ENCODE results near the gene CDKAL1.
"Not testable (repeated sequence)": the region's sequence is repeated elsewhere in the genome, so short reads cannot be mapped to it uniquely, and the experiment has no call there.

Gene CDKAL1

DNA sequence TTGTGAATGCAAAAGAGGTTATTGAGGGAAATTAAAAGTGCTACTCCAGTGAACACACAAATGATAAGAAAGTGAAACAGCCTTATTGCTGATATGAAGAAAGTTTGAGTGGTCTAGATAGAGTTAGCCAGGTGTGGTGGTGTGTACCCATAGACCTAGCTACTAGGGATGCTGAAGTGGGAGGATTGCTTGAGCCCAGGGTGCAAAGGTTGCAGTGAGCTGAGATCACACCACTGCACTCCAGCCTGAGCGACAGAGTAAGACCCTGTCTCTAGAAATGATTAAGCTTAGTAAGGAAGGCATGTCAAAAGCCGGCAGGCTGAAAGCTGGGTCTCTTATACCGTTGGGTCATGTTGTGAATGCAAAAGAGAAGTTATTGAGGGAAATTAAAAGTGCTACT is 389.8 kb downstream of the CDKAL1 start:
- DNase-seq (ENCODE audit: low spot score), result not testable (repeated sequence)

DNA sequence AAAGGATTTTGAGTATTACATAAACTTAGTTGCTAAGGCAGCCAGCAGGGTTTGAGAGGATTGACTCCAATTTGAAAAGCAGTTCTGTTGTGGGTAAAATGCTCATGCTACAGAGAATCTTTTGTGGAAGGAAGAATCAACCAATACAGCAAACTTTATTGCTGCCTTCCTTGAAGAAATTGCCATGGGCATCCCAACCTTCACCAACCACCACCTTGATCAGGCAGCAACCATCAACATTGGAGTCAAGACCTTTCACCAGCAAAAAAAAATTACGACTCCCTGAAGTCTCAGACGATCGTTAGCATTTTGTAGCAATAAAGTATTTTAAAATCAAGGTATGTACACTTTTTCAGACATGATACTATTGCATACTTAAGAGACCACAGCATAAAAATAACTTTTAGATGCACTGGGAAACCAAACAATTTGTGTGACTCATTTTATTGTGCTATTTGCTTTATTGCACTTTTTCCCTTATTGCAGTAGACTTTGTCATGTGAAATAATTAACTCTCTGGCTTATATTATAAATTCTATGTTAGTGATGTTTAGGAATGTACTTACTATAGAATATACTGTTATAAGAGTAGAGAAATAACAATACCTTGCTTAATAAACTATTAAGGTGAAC is 390.8 kb downstream of the CDKAL1 start:
- no peak for DNase-seq (ENCODE audit: low spot score)

DNA sequence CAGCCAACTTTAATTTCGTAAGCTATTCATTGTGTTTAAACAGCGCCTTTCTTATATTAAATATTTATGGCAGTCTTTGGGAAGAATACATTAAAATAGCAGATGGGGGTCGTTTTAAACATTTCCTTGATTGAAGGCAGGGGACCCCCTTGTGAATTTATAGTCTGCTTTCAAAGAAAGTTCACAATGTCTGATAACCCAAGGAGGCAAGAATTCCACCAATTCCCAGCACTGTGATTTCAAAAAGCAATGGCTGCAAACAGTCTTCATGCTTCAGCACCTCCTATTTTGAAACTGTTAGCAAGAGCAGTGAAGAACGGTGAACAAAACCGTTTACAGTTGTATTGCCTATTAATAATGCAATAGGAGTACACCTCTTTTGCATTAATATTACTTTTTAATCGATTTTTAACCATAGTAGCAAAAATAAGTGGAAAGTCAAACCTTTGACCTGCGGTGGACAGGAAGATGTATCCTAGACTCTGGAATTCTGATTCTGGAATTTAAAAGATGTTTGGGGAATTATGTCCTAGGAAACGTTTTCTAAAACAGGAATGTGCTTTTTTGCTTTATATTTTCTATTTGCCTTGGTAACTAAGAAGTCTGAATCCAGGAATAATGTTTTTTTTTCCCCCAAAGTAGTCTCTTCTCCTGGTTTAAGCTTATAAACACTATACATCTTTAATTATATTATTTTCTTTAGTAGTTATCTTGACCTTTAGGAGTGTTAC is 393.0 kb downstream of the CDKAL1 start:
- no peak for DNase-seq (ENCODE audit: low spot score)

DNA sequence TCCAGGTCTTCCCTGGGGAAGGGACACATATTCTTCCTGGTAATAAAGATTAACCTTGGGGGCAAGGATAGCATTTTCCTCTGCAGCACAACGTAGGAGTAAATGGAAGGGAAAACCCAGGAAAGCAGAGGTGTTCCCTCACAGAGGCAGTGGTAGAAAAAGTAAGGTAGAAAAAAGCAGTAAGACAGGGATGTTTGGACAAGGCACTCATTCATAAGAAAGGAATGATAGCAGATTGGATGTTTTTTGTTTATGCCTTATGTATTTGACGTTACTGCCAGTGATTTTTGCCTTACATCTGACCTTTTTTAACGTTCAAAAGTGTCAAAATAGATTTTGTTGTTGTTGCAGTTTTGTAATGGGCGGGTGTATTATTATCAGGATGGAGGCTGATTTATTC is 395.0 kb downstream of the CDKAL1 start:
- no peak for DNase-seq (ENCODE audit: low spot score)

DNA sequence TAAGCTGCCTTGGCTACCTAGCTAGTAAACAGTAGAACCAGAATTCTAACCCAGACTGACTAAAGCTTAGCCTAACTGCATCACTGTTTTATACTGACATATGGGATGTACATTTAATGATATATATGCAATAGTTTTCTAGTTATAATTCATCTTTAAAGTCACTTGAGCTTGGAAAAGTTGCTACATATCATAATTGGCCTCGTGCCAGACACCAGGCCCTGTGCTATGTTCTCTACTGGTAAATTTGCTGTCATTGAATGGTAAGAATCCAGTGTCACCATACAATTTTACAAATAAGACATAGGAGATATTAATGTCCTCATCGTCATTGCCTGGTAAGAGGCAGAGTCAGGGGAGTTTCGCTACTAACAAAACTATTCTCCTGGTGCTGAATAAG is 396.8 kb downstream of the CDKAL1 start:
- no peak for DNase-seq (ENCODE audit: low spot score)

DNA sequence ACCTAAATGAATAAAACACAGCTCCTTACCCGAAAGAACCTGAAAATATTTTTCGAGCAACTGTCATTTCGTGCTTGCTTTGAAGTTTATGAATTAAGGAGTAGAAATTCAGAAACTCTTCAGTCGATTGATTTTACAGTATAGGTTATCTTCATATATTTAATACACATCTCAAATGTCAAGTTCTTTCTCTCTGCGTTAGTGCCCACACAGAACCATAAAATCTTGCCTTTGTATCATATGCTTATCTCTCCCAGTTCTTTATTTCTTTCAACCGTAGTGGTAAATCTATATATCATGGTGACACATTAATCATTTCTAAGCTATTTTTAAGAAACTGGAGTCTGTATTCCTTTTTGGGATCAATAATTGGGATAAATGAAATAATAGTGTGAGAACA is 397.5 kb downstream of the CDKAL1 start:
- no peak for DNase-seq (ENCODE audit: low spot score)

DNA sequence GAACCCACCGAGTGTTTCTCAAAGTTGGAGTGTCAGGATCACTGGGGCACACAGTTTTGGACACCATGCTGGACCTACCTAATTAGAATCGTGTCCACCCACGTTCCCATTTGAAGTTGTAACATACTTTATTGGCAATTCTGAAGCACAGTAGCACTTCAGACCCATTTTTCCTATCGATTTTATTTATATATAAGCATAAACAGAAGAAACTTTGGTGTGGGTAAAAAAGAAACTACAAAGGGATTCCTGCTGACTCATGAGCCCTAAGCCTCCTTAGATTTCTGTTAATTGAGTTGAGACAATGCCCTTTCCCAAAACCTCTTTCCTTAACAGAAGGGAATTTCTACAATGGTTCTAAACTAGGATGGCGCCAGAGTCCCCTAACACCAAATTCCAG is 398.0 kb downstream of the CDKAL1 start:
- no peak for DNase-seq (ENCODE audit: low spot score)

DNA sequence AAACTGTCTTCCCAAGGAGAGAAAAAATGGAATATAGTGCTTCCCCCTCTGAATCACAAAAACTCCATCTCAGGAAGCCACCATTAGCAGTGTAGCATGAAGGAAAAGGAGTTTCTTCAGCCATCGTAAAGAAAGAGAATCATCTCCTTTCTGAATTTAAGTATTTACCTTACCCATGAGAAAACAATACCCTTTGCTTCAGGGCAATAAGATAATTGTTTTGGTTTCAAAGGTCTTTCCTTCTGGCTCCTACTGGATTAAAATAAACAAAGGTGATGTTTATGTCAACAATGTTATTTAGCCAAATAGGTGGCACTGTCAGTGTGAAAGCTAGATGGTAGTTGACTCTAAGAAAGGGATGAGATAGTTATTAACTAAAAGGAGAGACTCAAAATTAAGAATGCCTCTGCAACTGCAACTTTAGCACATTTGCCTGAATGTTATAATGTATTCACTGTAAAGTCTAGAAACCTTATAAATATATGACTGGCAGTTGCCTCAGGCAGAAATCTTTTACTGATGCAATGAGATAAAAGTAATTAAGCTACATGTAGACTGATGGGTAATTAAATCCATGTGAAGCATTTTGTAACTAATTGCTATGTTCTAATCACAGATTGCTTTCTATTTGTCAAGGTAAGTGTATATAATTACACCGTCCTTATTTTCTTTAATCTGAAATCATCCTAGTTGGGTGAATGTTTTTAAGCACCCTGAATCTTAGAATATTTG is 399.0 kb downstream of the CDKAL1 start:
- DNase-seq (ENCODE audit: low spot score), result no peak

DNA sequence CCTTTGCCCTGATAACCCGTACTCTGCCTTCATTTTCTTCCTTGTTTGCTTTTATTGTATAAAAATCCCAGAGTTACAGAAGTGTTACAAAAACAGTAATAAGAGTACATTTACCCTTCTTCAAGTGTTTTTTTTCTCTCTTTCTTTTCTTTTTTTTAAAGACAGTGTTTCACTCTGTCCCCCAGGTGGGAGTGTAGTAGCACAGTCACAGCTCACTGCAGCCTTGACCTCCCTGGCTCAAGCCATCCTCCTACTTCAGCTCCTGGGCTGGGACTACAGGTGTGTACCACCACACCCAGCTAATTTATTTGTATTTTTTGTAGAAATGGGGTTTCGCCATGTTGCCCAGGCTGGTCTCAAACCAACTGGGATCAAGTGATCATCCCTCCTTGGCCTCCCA is 402.7 kb downstream of the CDKAL1 start:
- DNase-seq (ENCODE audit: low spot score), result no peak

DNA sequence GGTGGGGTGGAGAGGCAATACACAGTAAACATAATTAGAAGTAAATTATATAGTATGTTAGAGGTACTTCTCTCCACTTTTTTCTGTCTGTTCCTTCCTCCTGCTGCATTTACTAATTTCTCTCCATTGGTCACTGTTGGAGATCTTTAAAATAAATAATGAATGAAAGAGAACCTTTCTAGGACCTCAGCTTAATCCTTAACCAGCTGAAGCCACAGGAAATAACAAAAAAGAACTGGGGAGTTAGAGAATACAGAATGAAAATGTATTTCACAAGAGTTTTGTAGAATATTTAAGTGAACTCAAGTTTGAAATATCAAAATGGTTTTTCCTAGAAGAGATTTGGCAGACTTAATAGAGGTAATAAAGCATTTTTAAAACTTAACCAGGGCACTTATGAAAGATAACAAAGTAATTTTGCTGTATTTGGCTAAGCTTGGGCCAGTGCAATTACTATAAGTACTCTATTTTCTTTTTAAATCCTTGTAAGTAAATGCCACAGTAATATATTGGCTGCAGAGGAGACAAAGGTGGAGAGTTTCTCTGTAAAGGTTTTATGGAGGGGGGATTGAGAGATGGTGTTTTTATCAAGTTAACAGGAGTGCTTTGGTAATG is 405.0 kb downstream of the CDKAL1 start:
- no peak for DNase-seq (ENCODE audit: low spot score)

DNA sequence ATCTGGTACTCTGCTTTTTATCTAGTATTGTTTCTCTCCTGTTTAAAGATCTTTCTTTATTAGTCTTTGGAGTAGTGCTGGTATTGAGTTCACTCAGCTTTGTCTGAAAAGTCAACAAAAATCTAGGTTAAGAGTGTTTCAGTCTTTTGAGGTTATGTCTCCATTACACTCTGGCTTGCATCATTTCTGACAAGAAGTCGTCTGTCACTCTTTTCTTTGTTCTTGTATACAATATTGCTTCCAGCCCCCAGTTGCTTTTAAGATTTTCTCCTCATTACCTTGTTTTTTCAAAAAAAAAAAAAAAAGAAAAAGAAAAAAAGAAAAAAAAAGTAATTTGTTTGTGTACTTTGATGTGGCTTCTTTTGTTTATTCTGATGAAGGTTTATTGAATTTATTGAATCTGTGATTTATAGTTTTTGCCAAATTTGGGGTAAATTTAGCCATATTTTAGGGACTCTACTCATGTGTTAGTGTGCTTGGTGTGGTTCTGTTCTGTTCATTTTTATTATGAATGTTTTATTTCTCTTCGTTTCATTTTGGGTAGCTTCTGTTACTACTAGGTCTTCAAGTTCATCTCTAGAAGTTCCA is 408.9 kb downstream of the CDKAL1 start:
- DNase-seq (ENCODE audit: low spot score), result no peak

DNA sequence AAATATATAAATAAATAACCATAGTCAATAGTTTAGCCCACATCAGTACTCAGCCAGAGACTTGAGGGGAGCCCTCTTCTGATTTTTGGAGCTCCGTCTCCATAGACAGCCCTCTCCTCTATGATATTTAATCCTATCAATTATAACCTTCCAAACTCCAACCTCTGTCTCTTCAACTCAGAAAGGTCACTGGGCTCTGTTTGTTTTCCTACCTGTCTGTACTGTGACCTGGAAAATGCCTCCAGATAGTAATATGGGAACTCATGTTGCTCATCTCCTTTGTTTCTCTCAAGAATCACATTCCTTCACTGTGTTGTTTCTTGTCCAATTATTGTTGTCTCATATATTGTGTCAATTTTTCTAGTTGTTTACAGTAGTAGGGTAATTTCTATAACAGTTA is 409.7 kb downstream of the CDKAL1 start:
- DNase-seq (ENCODE audit: low spot score), result no peak

DNA sequence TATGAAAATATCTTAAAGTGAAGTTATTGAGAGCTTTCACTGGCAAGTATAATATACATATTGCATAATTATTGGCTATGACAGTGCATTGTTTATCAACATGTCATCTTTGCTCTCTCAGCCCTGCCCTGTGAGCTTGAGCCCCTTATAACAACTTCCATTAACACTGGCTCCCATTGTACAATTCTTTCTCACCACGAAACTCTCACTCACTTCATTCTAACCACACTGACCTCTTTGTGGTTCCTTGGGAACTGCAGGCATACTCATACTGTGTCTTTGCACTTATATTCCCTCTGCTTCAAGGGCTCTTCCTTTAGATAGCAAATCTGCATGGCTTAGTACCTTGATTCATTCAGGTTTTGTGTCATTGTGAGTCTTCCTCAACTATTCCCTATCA is 411.8 kb downstream of the CDKAL1 start:
- peak; percentile 24 for DNase-seq (ENCODE audit: low spot score)

DNA sequence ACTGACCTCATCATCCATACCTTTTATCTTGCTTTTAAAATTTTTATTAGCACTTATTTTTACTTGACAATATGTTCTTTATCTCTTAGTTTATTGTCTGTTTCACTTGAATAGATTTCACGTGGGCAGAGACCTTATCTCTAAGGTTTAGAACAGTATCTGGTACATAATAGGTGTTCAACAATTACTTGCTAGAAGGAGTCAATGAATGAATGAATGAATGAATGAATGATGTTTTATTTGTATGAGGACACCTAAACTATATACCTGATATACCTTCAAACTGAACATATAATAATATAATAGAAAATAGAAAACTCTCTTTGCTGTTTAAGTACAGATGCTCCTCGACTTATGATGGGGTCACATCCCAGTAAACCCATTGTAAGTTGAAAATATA is 412.6 kb downstream of the CDKAL1 start:
- DNase-seq (ENCODE audit: low spot score), result no peak

DNA sequence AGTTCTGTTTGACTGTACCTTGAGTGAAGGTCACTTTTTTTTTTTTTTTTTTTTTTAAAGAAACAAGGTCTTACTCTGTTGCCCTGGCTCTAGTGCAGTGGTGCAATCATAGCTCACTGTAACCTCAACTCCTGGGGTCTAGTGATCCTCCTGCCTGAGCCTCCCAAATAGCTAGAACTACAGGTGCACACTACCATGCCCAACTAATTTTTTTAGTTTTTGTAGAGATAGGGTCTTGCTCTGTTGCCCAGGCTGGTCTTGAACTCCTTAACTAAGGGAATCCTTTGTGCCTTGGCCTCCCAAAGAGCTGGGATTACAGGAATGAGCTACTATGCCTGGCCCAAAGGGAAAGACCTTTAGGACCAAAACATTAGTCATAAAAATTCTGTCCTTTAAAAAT is 413.7 kb downstream of the CDKAL1 start:
- DNase-seq (ENCODE audit: low spot score), result no peak

DNA sequence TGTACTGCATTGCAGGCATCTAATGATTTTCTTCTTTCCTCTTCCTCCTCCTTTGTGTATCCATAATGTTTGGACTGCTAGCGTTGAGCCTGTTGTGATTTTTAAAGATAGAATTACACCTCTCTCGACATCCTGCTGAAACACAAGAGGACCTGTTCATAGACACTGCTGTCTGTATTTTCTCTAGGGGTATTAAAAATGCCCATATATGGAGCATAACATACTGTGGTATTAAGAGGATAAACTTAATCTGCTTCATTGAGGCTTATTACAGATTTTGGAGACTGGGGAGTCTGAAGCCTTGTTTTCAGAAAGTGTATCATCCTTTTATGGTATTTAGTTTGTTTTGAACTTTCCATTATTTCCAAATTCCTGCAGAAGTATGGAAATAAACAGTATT is 414.3 kb downstream of the CDKAL1 start:
- DNase-seq (ENCODE audit: low spot score), result no peak

DNA sequence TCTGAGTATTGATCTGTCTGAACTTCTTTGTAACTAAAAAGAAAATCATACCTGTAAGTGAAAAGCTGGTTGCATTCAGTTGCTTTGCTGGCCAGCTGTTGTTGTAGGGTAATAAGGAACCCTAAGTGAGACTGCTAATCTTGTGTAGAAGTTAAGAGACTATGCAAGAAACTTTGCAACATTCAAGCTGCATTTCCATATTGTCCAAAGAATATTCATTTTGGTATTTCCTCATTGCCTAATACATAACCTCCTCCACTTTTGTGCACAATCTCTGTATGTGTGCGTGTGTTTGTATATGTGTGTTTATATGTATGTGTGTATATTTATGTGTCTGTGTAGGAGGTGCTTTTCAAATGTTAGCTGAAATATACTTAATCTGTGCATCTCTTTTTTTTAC is 414.9 kb downstream of the CDKAL1 start:
- DNase-seq (ENCODE audit: low spot score), result no peak

DNA sequence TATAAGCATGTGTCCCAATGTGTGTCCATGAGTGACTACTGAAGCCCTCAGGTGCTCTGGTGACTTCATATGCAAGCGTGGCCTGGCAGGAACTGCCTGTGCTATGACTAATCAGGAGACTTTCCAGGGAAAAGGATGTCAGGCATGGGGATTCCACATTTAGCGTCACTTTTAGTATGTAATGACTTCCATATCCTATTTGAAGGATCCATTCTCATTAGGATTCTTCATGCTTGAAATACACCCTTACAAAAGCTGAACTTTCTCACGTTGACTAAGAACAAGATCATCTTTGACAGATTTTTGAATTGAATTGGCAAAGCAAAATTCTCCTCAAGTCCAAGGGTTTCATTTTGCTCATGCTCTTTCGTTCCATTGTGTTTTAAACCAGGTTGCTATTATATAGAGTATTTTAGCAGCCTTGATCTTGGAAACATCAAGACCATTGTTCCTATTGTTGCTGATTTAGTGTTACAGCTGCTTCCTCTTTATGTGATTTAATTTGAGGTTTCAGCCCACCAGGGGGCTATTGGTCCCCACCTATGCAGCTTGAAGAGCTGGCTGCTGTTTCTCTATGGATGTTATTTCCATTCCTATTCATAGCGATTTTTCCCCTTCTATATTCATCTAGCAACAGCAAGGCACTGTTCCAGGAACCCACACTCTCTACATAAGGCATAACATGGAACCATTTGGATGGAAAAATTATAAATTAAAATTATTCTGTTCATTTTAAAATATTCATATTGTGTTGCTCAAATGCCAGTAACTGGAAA is 418.6 kb downstream of the CDKAL1 start:
- peak; percentile 64 for DNase-seq (ENCODE audit: low spot score)

DNA sequence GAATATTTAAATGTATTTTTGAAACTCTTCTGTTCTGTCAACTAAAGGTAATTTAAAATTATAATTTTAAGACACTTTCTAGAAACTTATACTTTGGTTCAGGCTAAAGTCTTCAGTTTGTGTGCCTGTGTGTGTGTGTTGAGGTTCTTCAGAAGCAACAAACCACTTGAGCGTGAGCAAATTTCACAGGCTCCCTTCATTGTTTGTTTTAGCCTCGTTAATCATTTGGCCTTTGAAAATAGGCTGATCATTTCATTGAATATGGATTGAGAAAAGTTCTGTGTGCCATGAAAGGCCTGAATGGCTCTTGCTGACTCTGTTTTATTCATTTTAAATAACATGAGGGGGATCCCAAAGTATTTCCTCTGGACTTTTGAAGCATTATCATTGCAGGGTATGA is 420.1 kb downstream of the CDKAL1 start:
- DNase-seq (ENCODE audit: low spot score), result no peak

DNA sequence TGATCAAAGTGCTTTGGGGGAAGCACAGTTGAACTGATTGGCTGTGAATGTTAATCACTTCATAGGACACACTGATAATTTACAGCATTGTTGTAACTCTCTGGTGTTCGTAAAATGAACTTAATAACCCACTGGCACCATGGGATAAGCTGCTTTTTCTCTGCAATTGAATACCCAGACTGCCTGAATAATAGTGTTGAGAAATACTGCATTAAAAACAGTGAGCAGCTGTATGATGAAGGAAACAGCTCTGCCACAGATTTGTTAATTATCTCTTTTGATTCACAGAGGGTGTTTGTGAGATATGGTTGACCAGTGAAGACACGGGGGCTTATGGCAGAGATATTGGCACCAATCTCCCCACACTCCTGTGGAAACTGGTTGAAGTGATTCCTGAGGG is 420.9 kb downstream of the CDKAL1 start:
- no peak for DNase-seq (ENCODE audit: low spot score)

DNA sequence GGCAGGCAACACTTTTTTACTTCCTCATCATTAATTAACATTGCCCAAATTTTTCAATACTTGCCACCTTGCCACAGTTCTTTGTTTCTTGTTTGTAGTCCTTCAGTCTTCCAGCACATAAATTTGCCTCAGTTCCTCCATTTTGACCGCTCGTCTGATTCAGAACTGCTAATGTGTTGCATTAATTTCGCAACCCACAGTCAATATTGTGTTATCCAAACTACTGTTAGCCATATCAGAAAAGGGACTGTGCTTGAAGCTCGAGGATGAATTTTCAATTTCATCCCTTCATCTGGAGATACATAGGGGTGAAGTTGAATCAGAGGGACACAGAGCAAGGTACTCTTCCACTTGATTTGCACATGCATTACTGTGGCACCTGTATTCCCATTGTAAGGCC is 421.5 kb downstream of the CDKAL1 start:
- no peak for DNase-seq (ENCODE audit: low spot score)

DNA sequence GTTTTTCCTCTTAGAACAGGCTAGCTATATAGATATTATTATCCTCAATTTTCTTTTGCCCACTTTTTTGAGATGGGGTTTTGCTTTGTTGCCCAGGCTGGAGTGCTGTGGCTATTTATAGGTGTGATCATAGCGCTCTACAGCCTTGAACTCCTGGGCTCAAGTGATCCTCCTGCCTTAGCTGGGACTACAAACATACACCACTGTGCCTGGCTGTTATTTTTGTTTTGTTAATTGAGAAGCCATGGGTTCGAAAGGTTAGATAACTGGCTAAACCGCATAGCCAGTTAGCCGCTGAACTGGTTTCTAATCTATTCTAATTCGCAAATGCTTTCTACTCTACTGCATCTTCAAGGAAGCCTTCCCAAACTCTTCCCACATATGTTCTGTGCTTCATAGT is 425.8 kb downstream of the CDKAL1 start:
- no peak for DNase-seq (ENCODE audit: low spot score)

Measured in AG20443 (cell line).